Astrocyte of the spinal cord (primary cell): ENCODE measurements around the gene LRIG3.
"Not testable (repeated sequence)": the region's sequence is repeated elsewhere in the genome, so short reads cannot be mapped to it uniquely, and the experiment has no call there.

Experiments used
- DNase-seq: peaks from one replicate; pipeline ENCODE4 v3.0.0; 2011; ENCODE audit warnings: low read depth, low spot score
- H3K4me3 ChIP-seq: 2 replicates; pipeline ENCODE4 v1.5.1; 2011; ENCODE audit warnings: low read depth, mild to moderate bottlenecking, low read length, moderate library complexity
- CTCF ChIP-seq: IDR thresholded peaks from 2 replicates; pipeline ENCODE4 v1.5.1; 2012; ENCODE audit warnings: low read depth, mild to moderate bottlenecking, low read length, inconsistent platforms
- in situ Hi-C: cut with HindIII; loops from 2 replicates; pipeline ENCODE4 v1.10.0; 2017; ENCODE audit warnings: low sequenced_read_pairs

Gene LRIG3

GRCh38 chr12:58858030-58858429 is 62.3 kb downstream of the LRIG3 start:
- in situ Hi-C loops, result no loop called here

GRCh38 chr12:58857206-58857605 is 63.1 kb downstream of the LRIG3 start:
- in situ Hi-C loops, DNase-seq: not testable (repeated sequence)

More at GRCh38 chr12:58858030-58858429, 62.3 kb downstream of the LRIG3 start:
- no peak for TF ChIP-seq CTCF
- H3K4me3 ChIP-seq, result no peak overlapping the region
- DNase-seq, result no peak

DNA sequence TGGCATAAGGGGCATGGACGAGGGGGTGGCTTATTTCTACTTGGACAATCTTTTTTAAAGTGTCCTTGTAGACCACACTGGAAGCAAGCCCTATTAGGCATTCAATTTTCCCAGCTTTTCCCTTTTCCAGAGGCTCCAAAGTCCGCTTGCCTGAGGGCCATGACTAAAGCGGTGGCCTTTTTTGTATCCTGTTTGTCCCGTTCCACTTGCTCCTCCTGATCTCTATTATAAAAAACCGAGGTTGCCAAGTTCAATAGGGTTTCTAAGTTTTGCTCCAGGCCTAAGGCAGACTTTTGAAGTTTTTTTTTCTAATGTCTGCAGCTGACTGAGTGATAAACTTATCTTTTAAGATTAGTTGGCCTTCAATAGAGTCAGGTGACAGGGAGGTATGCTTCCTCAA is 64.7 kb downstream of the LRIG3 start:
- H3K4me3 ChIP-seq, in situ Hi-C loops, DNase-seq: not testable (repeated sequence)

More at GRCh38 chr12:58857206-58857605, 63.1 kb downstream of the LRIG3 start:
- H3K4me3 ChIP-seq, result not testable (repeated sequence)

DNA sequence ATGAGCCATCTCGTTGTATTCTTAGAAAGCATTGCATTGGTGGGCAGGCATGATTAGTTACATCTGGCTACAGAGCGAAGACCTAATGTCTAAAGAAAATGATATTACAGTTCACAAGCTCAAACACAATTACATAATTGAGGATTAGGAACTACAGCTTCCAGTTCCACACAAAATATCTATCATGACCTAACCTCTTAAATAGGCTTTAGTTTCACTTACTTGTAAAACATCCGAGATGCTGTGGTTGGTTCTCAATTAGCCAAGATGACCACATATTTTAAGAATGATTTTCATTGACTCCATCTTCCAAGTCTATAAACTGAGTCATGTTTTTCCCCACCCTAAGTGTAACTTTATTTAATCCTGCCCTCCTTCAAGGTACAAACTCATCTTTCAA is 69.5 kb downstream of the LRIG3 start:
- in situ Hi-C loops, result no loop called here
- H3K4me3 ChIP-seq, result no peak overlapping the region
- no peak for DNase-seq
- TF ChIP-seq CTCF, result no peak

DNA sequence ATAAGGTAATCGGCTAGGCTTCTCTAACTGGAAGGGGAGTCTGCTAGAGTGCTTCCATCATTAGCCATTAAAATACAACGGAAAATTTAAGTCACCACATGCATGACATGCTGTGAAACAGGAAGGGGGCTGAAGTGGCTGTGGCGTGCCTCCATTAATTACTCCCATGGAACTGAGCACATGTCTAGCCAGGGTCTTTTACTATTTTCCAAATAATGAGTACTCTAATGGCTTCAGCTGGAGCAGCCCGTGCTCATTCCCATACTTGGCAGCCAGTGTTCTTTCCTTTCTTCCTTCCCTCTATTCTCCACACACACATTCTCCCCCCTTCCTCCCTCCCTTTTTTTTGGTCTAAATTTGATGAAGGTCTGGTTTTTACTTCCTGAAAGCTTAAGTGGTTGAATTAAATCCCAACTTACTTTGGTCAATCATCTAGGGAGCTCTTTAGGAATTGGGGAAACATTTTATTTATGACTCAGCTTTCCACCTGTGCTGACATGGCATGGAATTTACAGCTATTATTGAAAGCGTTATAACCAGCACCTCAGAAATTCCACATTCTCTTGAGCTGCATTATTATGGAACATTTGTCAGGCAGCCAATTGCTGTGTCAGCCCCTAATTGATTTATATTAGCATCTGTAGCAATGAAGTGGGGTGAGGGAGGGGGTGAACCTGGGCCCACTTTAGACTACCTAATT is 72.3 kb downstream of the LRIG3 start:
- TF ChIP-seq CTCF, result no peak
- no peak overlapping the region for H3K4me3 ChIP-seq
- DNase-seq, result no peak
- in situ Hi-C loops, result no loop called here

GRCh38 chr12:58844161-58844560 is 76.1 kb downstream of the LRIG3 start:
- no peak overlapping the region for H3K4me3 ChIP-seq
- in situ Hi-C loops, result no loop called here
- no peak for DNase-seq
- TF ChIP-seq CTCF, result no peak

GRCh38 chr12:58841058-58841798 is 79.1 kb downstream of the LRIG3 start:
- TF ChIP-seq CTCF, result no peak

More at GRCh38 chr12:58841058-58841798, 79.1 kb downstream of the LRIG3 start:
- H3K4me3 ChIP-seq, result no peak overlapping the region
- DNase-seq, result no peak
- in situ Hi-C loops, result no loop called here
